Measurements from ENCODE around the gene BACE2. TPM values are rescaled to one million over a fixed set of nuclear protein-coding genes. Genes with fewer than 3 reads are reported as not detected.

The BACE2 gene
- polyA plus RNA-seq, 1 donor from 2014 or later, result 0.32 TPM

GRCh38 chr21:41250519-41250918 is 82.6 kb downstream of the BACE2 start:
- Histone ChIP-seq H4K20me1 (ENCODE audit: insufficient read depth) (no peaks in the 10 kb centered on the region), H3K9me3 (ENCODE audit: low read length) (no peaks in the 10 kb centered on the region), H2AFZ (ENCODE audit: low read depth, low read length) (no peak overlapping the region), H3K9me2 (ENCODE audit: insufficient read depth, low read length) (no peaks in the 10 kb centered on the region), H3K4me3 (ENCODE audit: low read length) (no peak overlapping the region), H3K4me2 (ENCODE audit: low read length) (no peak overlapping the region), H3F3A (ENCODE audit: insufficient read depth, low read length, poor library complexity, severe bottlenecking) (no peaks in the 10 kb centered on the region), H3K79me2 (replicated peaks; ENCODE audit: insufficient read depth, low read length) (no peaks in the 10 kb centered on the region), H3K36me3 (ENCODE audit: insufficient read depth, low read length) (no peaks in the 10 kb centered on the region), H3K9ac (ENCODE audit: low read length) (no peak overlapping the region), H3K27ac (ENCODE audit: low read length) (no peak overlapping the region), H3K27me3 (ENCODE audit: insufficient read depth, low read depth, low read length) (no peaks in the 10 kb centered on the region)
- TF ChIP-seq EZH2 (IDR thresholded peaks at IDR 0.05; ENCODE audit: borderline replicate concordance, insufficient read depth, low read length, poor library complexity, severe bottlenecking), result no peak

GRCh38 chr21:41251961-41252642 is 84.1 kb downstream of the BACE2 start:
- Histone ChIP-seq H3K4me3 (ENCODE audit: low read length) (no peak overlapping the region), H3K9me3 (ENCODE audit: low read length) (no peaks in the 10 kb centered on the region), H3K9me2 (ENCODE audit: insufficient read depth, low read length) (no peaks in the 10 kb centered on the region), H3K4me2 (ENCODE audit: low read length) (no peak overlapping the region), H3F3A (ENCODE audit: insufficient read depth, low read length, poor library complexity, severe bottlenecking) (no peaks in the 10 kb centered on the region), H3K79me2 (replicated peaks; ENCODE audit: insufficient read depth, low read length) (no peaks in the 10 kb centered on the region), H3K27me3 (ENCODE audit: insufficient read depth, low read depth, low read length) (no peaks in the 10 kb centered on the region), H3K9ac (ENCODE audit: low read length) (no peak overlapping the region), H4K20me1 (ENCODE audit: insufficient read depth) (no peaks in the 10 kb centered on the region), H3K36me3 (ENCODE audit: insufficient read depth, low read length) (no peaks in the 10 kb centered on the region), H2AFZ (ENCODE audit: low read depth, low read length) (no peak overlapping the region), H3K27ac (ENCODE audit: low read length) (no peak overlapping the region)
- TF ChIP-seq RAD21 (conservative IDR thresholded peaks at IDR 0.05) (no peak), CTCF (IDR thresholded peaks at IDR 0.05; ENCODE audit: poor library complexity, severe bottlenecking) (no peak), TAF1 (IDR thresholded peaks at IDR 0.05; ENCODE audit: low read depth) (no peak), SMC3 (conservative IDR thresholded peaks at IDR 0.05; ENCODE audit: poor library complexity) (no peak), POLR2AphosphoS5 (IDR thresholded peaks at IDR 0.05) (no peak), EP300 (conservative IDR thresholded peaks at IDR 0.05; ENCODE audit: poor library complexity, severe bottlenecking) (no peak), EZH2 (IDR thresholded peaks at IDR 0.05; ENCODE audit: borderline replicate concordance, insufficient read depth, low read length, poor library complexity, severe bottlenecking) (no peak), REST (IDR thresholded peaks at IDR 0.05; ENCODE audit: borderline replicate concordance) (no peak), MXI1 (conservative IDR thresholded peaks at IDR 0.05; ENCODE audit: poor library complexity, severe bottlenecking) (no peak)
